Sigmoid colon (tissue), 7 donors: ENCODE results near the gene EIF2S1. TPM values are rescaled to one million over a fixed set of nuclear protein-coding genes. Genes with fewer than 3 reads are reported as not detected.
A peak's percentile ranks its signal among the peaks of the same experiment; 100 is the strongest.

ENCODE experiments used
- DNase-seq: peaks from one replicate; pipeline ENCODE4 v3.0.0-alpha.2; 2019
- H3K27ac ChIP-seq, 4 donors: fragments of 200-600 bp; sonication (generic); one replicate each; pipeline ENCODE4 v1.5.1; 2016 to 2019; ENCODE audit warnings: mild to moderate bottlenecking in 1 of 4
- H3K27me3 ChIP-seq, 3 donors: fragments of 200-600 bp; sonication (generic); one replicate each; pipeline ENCODE4 v1.5.1; 2019; ENCODE audit warnings: mild to moderate bottlenecking in 1 of 3
- H3K36me3 ChIP-seq, 4 donors: fragments of 200-600 bp; sonication (generic); one replicate each; pipeline ENCODE4 v1.5.1; 2016 to 2019
- H3K4me1 ChIP-seq, 4 donors: fragments of 200-600 bp; sonication (generic); one replicate each; pipeline ENCODE4 v1.5.1; 2017 to 2019
- H3K4me3 ChIP-seq, 4 donors: fragments of 200-600 bp; sonication (generic); one replicate each; pipeline ENCODE4 v1.5.1; 2017 to 2019; ENCODE audit warnings: mild to moderate bottlenecking in 2 of 4, moderate library complexity in 1 of 4
- H3K9me3 ChIP-seq, 4 donors: fragments of 200-600 bp in 3 of 4; sonication (generic) in 3 of 4; one replicate each; pipeline versions ENCODE4 v1.5.1 to v1.6.1; 2013 to 2019
- EP300 ChIP-seq, 4 donors: sonication (generic); formaldehyde crosslinking; IDR thresholded peaks; one replicate each; pipeline ENCODE4 v1.6.1; 2017; ENCODE audit warnings: antibody characterized with exemption in 4 of 4
- POLR2A ChIP-seq, 2 donors: fragments of 450-650 bp; IDR thresholded peaks; one replicate each; pipeline ENCODE4 v1.6.1; 2016; ENCODE audit warnings: antibody characterized with exemption in 2 of 2, mild to moderate bottlenecking in 2 of 2, moderate library complexity in 2 of 2
- POLR2AphosphoS5 ChIP-seq, 4 donors: sonication (generic); formaldehyde crosslinking; IDR thresholded peaks; one replicate each; pipeline ENCODE4 v1.6.1; 2017; ENCODE audit warnings: antibody characterized with exemption in 4 of 4
- WGBS, 2 donors: extraction: QIAGEN DNeasy Blood & Tissue Kit; methylation state at CpG; one replicate each; pipeline ENCODE4 v1.1.7; 2013; 5-methylcytosine and 5-hydroxymethylcytosine counted together
- intact Hi-C: fragments of 100-400 bp; cut with DNase I; formaldehyde crosslinking; loops from one replicate; pipeline ENCODE4 v1.15.1; 2023
- polyA plus RNA-seq, 3 donors: library from polyadenylated mRNA; stranded (reverse); fragments of 200-250 nt; gene quantifications; one replicate each; pipeline ENCODE4 v1.2.3, GENCODE V29; 2013
- total RNA-seq, 4 donors: library from RNA; depleted of rRNA; stranded (reverse); fragments of >200 nt; gene quantifications; one replicate each; pipeline ENCODE4 v1.1.0, GENCODE V29; 2016
- TF ChIP-seq, protein P1 (sequence below), 4 experiments: fragments of 450-650 bp in 3 of 4; fragments of 200-600 bp in 1 of 4; IDR thresholded peaks; one replicate each; pipeline ENCODE4 v1.5.1; 2016 to 2019; ENCODE audit warnings: antibody characterized with exemption in 4 of 4, mild to moderate bottlenecking in 3 of 4, moderate library complexity in 2 of 4
- donor health status: healthy with polysubstance abuse.
- donor health status: Bipolar disorder and iron deficiency.
- donor health status: healthy.

The EIF2S1 gene
- total and polyA plus RNA-seq, 7 donors, result 31.3 to 131 (median 104) TPM

DNA sequence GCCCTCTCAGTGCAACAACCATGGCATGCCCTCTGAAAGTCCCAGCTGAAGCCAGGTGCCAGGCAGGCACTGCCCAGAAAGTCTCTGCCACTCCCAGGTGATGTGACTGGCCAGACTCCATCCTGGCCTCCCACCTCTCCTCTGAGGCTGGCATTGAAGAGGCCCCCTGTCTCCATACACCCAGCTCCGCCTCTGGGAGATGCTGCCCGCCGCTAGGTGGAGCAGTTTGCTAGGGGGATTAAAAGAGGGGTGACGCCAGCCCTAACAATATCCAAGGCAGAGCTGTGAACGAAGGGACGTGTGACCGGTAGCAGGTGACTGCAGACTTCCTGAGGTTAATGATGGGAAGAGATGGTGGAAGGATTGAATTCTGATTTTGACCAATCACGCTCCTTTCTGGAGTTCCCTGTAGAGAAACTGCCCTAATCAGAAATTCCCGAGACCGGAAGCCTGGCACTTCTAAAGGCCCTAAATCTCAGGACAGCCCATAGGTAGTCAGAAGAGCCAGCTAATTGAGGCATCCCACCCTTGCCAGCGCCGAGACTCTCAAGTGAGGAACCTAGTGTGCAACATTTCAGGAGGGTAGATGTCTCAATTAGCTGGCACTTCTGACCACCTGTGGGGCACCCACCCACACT is 60.1 kb downstream of the EIF2S1 start:
- 57 to 78% methylated on average over 12 of the region's 12 CpGs for WGBS, 2 donors
- Histone ChIP-seq H3K36me3 (no peaks in the 10 kb centered on the region), H3K4me3 (no peak overlapping the region), H3K27ac (no peak overlapping the region), H3K4me1 (no peaks in the 10 kb centered on the region), H3K9me3 (no peaks in the 10 kb centered on the region), H3K27me3 (peaks cover 0 to 16% (median 0%) of the 10 kb centered on the region in 3 donors)
- TF ChIP-seq POLR2A (IDR thresholded peaks at IDR 0.05) (no peak), POLR2AphosphoS5 (IDR thresholded peaks at IDR 0.05) (no peak)
- TF ChIP-seq, protein P1, sequence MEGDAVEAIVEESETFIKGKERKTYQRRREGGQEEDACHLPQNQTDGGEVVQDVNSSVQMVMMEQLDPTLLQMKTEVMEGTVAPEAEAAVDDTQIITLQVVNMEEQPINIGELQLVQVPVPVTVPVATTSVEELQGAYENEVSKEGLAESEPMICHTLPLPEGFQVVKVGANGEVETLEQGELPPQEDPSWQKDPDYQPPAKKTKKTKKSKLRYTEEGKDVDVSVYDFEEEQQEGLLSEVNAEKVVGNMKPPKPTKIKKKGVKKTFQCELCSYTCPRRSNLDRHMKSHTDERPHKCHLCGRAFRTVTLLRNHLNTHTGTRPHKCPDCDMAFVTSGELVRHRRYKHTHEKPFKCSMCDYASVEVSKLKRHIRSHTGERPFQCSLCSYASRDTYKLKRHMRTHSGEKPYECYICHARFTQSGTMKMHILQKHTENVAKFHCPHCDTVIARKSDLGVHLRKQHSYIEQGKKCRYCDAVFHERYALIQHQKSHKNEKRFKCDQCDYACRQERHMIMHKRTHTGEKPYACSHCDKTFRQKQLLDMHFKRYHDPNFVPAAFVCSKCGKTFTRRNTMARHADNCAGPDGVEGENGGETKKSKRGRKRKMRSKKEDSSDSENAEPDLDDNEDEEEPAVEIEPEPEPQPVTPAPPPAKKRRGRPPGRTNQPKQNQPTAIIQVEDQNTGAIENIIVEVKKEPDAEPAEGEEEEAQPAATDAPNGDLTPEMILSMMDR (IDR thresholded peaks at IDR 0.05), result peak in 2 of 4 experiments; percentile 10 to 16
- intact Hi-C loops, result no loop called here
- DNase-seq, result peak; percentile 38

DNA sequence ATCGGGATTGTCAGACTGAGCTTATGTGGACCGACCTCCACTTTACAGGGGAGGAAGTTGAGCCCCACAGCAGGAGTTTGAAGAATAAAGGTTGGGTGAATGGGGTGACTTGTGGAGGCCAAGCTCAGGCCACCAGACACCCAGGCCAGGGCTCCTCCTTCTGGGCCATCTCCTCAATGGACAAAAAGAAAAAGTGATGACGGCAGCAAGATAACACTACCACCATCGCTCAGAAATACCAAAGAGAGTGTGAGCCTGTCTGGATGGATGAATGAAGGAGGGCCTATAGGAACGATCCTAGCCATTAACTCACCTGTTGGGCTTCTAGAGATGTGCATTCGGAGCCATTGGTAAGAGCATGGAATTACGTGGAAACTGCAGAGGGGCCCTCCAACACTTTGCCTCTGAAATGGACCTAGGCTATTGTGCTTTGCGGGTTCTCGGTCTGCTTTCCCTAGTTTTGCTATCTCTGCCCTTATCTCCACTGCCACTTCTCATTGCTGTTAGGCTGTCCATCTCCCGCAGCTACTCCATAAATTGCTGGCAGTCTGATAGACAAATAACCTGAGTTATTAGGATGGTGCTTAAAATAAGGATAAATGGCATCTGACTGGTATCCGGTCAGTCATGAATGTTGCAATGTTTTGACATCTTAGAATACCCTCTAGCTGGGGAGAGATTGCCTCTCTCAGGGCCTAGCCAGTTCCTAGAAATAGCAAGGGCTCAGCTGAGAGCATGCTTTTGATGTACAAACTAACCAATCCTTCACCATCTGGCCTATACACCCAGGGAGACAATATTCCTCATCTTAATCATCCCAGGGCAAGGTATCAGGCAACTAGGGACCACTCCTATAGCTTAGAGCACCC is 61.5 kb downstream of the EIF2S1 start:
- peak; percentile 4 for DNase-seq
- H3K27me3 ChIP-seq, result peaks cover 0 to 11% (median 0%) of the 10 kb centered on the region in 3 donors
- intact Hi-C loops, result no loop called here
- H3K9me3 ChIP-seq, result no peaks in the 10 kb centered on the region
- no peak overlapping the region for H3K4me3 ChIP-seq
- H3K4me1 ChIP-seq, result no peaks in the 10 kb centered on the region
- H3K27ac ChIP-seq, result no peak overlapping the region
- TF ChIP-seq EP300 (IDR thresholded peaks at IDR 0.05), result no peak
- no peak for TF ChIP-seq POLR2AphosphoS5 (IDR thresholded peaks at IDR 0.05)
- no peak for TF ChIP-seq POLR2A (IDR thresholded peaks at IDR 0.05)
- TF ChIP-seq, protein P1 (IDR thresholded peaks at IDR 0.05), result no peak
- no peaks in the 10 kb centered on the region for H3K36me3 ChIP-seq
- whole genome bisulfite sequencing, 2 donors, result 95% methylated on average over 11 of the region's 11 CpGs

DNA sequence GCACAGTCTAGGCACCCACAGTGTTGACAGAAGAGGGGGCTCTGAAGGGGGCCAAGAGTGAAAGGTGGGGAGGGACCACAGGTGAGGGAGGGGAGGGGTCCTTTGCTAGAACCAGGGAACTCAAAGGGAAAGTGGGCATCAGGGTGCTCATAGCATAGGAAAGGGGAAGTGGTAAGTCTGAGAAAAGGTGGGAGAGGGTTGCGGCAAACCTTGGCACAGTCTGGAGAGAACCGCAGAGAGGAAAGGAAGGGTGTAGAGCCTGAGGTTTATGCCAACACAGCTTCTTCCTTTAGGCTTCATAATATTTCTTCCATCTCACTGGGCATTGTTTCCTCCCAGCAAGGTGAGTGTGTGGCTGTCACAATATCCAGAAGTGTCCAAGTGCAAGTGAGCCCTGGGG is 63.3 kb downstream of the EIF2S1 start:
- Histone ChIP-seq H3K27ac (no peak overlapping the region), H3K4me1 (peaks cover 0 to 12% (median 0%) of the 10 kb centered on the region in 4 donors), H3K27me3 (peaks cover 0 to 8% (median 0%) of the 10 kb centered on the region in 3 donors), H3K36me3 (no peaks in the 10 kb centered on the region), H3K9me3 (no peaks in the 10 kb centered on the region), H3K4me3 (no peak overlapping the region)
- WGBS, 2 donors, result 56 to 81% methylated on average over 2 of the region's 2 CpGs
- peak; percentile 21 for DNase-seq
- intact Hi-C loops, result no loop called here
- no peak for TF ChIP-seq POLR2AphosphoS5 (IDR thresholded peaks at IDR 0.05)
- no peak for TF ChIP-seq POLR2A (IDR thresholded peaks at IDR 0.05)
- TF ChIP-seq, protein P1 (IDR thresholded peaks at IDR 0.05), result no peak
- TF ChIP-seq EP300 (IDR thresholded peaks at IDR 0.05), result no peak

DNA sequence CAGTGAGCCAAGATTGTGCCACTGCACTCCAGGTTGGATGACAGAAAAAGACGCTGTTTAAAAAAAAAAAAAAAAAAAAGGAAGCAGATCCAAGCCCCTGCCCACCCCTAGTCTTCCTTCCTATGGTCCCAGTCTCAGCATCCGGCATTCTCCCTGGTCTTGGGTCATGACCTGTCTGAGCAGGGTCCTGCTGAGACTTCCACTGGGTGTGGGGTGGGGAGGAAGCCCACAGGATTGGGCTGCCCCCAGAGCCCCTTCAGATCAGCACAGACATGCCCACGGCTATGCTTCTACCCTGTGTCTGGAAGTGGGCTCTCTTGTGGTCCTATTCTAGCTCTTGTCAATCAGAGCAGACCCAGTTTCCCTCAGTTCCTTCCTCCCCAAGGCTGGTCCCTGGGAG is 64.4 kb downstream of the EIF2S1 start:
- Histone ChIP-seq H3K27ac (no peak overlapping the region), H3K4me3 (no peak overlapping the region), H3K9me3 (no peaks in the 10 kb centered on the region), H3K4me1 (peaks cover 0 to 18% (median 0%) of the 10 kb centered on the region in 4 donors), H3K27me3 (peaks cover 0 to 8% (median 0%) of the 10 kb centered on the region in 3 donors), H3K36me3 (no peaks in the 10 kb centered on the region)
- no peak for DNase-seq
- intact Hi-C loops, result no loop called here
- 35 to 80% methylated on average over 3 of the region's 3 CpGs for WGBS, 2 donors
- no peak for TF ChIP-seq POLR2A (IDR thresholded peaks at IDR 0.05)
- TF ChIP-seq, protein P1 (IDR thresholded peaks at IDR 0.05), result no peak
- no peak for TF ChIP-seq EP300 (IDR thresholded peaks at IDR 0.05)
- TF ChIP-seq POLR2AphosphoS5 (IDR thresholded peaks at IDR 0.05), result no peak
